GM23338 (cell line): ENCODE results near the gene CYS1.

Experiments
- CREB1 ChIP-seq: fragments of 250-450 bp; sonication (Bioruptor Pico); IDR thresholded peaks from 2 replicates; pipeline ENCODE4 v1.5.0; 2020; ENCODE audit warnings: low read depth, mild to moderate bottlenecking, moderate library complexity
- CTCF ChIP-seq, 2 experiments: fragments of 200-600 bp in 1 of 2; sonication (generic) in 1 of 2; conservative IDR thresholded peaks; 2 replicates each; pipeline versions ENCODE4 v1.5.1 to v1.6.1; 2016 to 2017; ENCODE audit warnings: antibody characterized with exemption in 2 of 2, low read depth in 2 of 2, mild to moderate bottlenecking in 2 of 2, moderate library complexity in 1 of 2
- EZH2phosphoT487 ChIP-seq: fragments of 200-600 bp; sonication (generic); IDR thresholded peaks from one replicate; pipeline ENCODE4 v1.8.1; 2018; ENCODE audit warnings: antibody characterized with exemption; ENCODE audit not compliant: unreplicated experiment
- JUNB ChIP-seq: IDR thresholded peaks from one replicate; pipeline ENCODE4 v1.6.1; 2016; ENCODE audit warnings: antibody characterized with exemption; ENCODE audit not compliant: unreplicated experiment
- NANOG ChIP-seq: IDR thresholded peaks from 2 replicates; pipeline ENCODE4 v1.6.1; 2016; ENCODE audit warnings: antibody characterized with exemption, borderline replicate concordance
- POLR2AphosphoS5 ChIP-seq: IDR thresholded peaks from 2 replicates; pipeline ENCODE4 v1.6.1; 2016; ENCODE audit warnings: antibody characterized with exemption, low read depth
- REST ChIP-seq: IDR thresholded peaks from one replicate; pipeline ENCODE4 v1.6.1; 2018; ENCODE audit warnings: antibody characterized with exemption; ENCODE audit not compliant: unreplicated experiment

GRCh38 chr2:10078001-10078400 is 2.2 kb downstream of the CYS1 start:
- TF ChIP-seq CTCF (conservative IDR thresholded peaks at IDR 0.05; ENCODE audit: low read depth in 2 of 2) (no peak), JUNB (no peak), POLR2AphosphoS5 (no peak), REST (no peak), CREB1 (CRISPR knock-in tag) (no peak), NANOG (no peak), EZH2phosphoT487 (no peak)
